NCI-H2227 (cell line): Measurements from ENCODE around the gene HBP1.
"Not testable (repeated sequence)": the region's sequence is repeated elsewhere in the genome, so short reads cannot be mapped to it uniquely, and the experiment has no call there.

Source experiments
- DNase-seq: peaks from one replicate; lab custom pipeline; 2025; ENCODE audit not compliant: unreplicated experiment; lab: John Stamatoyannopoulos, UW

Gene HBP1

DNA sequence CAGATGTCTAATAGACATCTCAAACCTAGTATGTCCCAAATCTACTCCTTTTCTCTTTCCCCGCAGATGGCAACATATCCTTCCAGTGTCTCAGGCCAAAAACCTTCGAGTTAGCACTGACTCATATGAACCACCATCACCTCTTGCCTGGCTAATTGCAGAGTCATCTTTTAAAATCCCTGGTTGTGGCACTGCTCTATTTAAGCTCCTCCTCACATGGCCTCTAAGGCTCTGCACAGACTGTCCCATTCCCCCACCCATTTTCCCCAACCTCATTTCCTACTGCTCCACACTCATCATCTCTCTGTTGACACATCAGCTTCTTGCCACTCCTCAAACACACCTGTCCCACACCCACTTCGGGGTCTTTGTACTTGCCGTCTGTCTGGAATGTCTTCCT is 16.8 kb upstream of the HBP1 start:
- no peak for DNase-seq

DNA sequence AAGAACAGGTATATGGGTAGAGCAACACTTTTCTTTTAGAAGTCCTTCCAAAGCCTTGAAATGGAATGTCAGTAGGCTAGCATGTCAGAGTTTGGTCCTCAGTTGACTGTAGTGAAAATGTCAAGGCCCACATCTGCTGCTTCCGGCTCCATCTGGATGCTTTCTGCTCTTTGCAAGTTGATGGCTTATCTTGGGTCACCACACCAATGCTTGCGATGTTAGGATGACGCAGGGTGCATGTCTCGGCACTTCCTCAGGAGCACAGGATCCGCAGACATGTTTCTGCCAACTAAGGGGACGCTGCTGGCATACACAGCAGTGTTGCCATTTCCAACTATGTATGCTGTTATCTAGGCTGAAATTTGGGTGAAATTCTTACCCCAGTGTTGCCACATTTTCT is 14.0 kb upstream of the HBP1 start:
- no peak for DNase-seq

DNA sequence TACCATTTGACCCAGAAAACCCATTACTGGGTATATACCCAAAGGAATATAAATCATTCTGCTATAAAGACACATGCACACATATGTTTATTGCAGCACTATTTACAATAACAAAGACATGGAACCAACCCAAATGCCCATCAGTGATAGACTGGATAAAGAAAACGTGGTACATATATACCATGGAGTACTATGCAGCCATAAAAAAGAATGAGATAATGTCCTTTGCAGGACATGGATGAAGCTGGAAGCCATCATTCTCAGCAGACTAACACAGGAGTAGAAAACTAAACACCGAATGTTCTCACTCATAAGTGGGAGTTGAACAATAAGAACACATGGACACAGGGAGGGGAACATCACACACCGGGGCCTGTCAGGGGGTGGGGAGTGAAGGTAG is 13.1 kb upstream of the HBP1 start:
- not testable (repeated sequence) for DNase-seq

DNA sequence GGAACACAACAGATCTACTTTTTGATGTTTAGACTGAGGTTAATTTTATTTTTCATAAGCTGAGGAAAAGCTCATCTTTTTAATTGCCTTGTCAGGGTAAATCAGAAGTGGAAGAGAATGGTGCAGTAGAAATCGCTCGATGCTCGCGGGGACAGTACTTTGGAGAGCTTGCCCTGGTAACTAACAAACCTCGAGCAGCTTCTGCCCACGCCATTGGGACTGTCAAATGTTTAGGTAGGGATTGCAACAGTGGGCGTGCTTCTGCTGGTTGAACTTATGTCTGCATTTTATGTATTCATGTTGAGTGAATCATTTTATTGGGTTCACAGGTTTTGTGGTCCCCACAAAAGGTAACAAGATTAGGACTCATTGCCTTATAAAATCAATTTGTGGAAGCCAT is 11.7 kb upstream of the HBP1 start:
- DNase-seq, result no peak

DNA sequence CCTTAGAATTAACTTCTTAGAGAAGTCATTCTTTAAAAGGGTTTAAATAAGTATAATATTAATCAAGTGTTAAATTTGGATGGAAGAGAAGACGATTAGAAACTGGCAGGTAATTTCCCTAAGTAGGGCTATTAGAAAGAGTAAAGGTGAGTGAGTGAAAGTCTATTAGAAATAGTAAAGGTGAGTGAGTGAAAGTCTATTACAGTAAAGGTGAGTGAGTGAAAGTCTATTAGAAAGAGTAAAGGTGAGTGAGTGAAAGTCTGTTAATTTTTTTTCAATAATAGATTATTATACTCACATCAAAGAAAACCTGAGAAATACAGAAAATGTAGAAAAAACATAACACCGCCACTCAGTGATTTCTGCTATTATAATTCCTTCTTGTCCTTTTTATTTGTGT is 10.8 kb upstream of the HBP1 start:
- no peak for DNase-seq

DNA sequence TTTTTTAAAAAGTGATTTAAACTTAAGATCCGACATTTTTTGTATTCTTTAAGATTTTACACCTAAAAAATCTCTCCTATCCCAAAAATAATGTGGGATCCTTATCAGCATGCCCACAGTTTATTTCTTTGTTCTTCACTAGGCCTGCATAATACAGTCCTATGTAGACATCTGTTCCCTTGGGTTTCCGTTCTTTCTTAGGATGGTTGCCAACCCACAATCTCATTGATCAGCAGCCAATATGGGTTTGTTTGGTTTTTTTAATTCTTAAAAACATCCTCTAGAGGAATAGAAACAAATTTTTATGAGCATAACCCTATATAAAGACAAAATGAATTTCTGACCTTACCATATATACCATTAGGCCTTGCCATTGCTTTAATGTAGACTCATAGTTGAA is 8.4 kb upstream of the HBP1 start:
- DNase-seq, result no peak

DNA sequence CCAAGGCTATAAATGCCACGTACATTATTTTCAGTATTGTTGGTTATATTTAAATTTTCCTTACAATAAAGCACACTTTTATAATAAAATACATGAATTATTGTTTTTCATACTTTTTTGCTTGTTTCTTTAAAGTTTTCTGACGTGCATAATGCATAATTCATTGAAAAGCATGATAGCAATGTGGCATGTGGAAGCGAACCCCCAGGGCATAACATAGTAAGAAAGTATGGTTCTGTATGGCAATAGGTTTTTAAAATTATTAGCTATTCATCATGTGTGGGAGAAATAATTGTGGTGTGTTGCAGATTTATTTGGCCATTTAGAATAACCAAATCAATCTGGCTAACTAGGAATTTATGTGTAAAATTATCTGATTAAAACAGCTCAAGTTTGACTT is 7.4 kb upstream of the HBP1 start:
- DNase-seq, result no peak

DNA sequence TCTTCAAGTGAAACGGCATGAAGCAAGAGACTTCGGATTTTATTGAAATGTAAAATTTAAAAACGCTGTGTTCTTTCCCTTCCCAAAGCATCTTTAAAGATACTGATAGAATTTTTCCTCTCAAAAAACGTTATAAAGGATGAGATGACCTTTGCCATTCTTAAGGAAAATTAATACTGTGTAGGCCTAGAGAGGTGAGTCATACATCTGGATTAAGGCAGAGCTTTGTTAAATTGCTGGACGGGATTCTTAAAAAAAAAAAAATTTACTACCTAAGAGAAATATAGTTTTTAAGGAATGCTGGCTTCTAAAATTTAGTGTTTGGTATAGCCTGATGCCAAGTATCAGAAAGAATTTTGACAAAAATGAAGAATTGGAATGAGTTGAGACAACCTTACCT is 6.3 kb upstream of the HBP1 start:
- DNase-seq, result no peak

DNA sequence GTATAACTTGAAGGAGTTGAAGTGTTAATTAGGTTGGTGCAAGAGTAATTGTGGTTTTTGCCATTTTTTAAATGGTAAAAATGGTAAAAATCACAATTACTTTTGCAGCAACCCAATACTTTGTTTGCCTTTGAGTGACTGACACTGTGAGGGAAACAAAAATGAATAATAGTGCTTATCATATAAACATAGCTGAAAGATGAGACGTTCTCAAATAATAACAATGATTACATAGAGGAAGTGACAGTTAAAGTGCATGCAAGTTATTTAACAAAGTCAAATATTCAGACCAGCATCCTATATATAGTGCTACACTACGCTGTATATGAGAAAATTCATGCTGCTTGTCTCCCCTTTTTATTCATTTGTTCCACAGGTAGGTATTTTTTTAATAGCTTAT is 4.7 kb upstream of the HBP1 start:
- no peak for DNase-seq

DNA sequence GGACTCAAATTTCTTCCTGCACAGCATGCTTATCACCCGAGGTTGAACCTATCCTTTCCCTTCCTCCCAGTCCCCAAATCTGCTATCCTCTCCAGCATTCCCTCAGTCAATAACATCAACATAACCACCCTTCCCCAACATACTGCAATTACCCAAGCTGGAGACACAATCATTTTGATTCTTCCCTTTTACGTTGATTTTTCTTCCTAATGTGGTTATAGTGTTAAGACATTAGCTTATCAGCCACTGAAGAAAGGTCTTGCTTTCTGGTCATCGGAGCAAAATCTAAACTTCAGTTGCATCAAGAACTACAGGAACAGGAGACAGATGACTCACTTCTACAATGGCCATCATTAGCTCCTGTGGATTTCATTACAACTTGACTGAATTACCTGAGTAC is 3.5 kb upstream of the HBP1 start:
- DNase-seq, result no peak

DNA sequence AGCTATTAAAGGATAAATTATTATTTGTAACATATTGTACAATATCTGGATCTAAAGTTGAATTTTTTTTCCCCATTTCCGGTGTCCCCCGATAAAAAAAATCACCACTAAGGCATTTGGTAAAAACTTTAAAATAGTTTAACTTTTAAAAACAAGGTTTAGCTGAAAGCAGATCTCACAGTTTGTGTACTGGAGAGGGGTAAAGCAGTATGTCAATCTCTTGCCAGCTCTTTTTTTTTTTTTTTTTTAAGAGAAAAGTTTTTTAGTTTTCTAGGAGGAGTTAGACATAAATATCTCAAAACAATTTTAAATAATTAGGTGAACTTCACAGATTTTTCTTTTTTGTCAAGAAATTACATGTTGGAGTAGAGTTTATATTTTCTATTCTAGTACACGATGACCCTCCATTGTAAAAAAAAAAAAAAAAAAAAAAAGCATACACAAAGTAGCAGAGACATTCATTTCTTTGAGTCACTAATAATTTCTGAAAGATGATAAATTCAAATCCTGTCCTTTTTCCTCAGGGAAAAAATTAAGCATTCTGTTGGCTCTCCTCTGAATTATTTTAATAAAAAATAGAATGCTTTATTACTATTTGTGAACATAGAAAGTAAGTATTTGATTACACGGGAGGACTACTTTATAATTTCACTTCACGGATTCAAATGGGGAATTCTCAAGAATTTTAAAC is 1.9 kb upstream of the HBP1 start:
- no peak for DNase-seq

DNA sequence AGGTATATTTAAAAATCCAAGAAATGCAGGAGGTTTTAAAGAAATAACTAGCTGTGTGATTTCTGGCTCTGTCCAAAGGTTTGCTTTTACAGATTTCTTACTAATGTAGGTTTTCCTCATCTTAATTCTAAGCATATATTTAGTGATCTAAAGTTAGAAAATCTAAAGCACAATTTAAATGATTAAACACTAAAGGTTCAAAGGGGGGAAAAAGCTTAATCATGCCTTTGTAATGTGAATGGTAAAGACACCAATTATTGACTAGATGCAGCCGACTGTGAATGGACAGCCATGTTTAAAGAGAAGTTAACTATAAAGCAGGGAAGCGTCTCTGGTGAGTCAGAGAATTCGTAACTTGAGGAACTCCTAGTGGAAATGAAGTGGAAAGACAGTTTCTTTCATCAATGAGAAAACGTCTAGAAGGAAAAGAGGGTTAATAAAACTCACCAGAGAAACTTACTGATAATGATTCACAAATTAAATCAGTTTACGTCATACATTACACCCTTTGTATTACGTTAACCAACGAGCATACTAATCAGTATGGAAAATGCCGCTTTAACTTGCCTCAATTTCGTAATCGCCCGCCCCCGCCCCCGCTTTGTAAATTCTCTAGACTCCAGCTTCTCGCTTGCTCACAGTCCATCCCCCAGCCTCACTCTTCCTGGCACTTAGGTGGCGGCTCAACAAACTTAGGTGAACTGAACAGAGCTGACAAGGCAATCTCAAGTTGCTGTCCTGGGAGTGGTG is 1.1 kb upstream of the HBP1 start:
- peak; percentile 67 for DNase-seq

DNA sequence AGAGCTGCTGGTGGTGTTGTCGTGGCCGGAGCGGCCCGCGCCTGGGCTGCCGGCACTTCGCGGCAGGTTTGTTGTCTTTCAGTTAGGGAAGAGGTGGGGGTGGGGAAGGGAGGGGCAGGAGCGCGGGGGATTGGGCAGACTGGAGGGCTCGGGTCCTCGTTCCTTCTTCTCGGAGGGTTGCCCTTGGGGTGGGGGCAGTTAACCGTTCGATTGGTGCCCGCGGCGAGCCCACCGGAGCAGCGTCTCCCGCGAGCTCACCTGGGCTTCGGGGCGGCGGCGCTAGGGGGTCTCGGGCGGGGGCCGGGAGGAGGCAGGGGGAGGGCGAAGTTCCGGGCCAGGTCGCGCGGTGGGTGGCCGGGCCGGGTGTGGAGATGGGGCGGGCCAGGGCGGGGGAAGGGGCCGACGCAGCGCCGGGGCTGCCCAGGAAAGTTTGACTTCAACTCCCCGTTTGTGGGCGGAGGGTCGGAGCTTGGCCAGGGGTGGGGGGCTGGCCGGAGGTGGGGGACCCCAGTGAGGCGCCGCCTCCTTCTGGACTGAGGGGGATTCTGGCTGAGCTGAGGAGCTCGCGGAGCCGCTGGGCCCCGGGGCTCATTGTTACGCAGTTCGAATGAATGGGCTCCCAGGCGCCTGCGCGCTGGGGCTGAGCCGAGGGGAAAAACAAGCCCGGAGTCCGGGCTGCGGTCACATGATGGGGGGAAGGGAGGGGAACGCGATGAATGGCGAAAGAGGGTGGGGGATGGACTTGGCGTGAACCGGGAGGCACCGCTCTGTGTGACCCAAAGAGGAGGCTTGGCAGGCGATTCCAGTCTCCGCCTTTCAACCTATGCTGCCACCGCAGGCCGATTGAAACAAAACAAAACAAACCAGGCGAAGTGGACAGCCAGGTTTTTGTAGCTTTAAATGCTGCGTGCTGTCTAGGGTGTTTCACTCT is 582 bp downstream of the HBP1 start:
- DNase-seq, result peak; percentile 97

DNA sequence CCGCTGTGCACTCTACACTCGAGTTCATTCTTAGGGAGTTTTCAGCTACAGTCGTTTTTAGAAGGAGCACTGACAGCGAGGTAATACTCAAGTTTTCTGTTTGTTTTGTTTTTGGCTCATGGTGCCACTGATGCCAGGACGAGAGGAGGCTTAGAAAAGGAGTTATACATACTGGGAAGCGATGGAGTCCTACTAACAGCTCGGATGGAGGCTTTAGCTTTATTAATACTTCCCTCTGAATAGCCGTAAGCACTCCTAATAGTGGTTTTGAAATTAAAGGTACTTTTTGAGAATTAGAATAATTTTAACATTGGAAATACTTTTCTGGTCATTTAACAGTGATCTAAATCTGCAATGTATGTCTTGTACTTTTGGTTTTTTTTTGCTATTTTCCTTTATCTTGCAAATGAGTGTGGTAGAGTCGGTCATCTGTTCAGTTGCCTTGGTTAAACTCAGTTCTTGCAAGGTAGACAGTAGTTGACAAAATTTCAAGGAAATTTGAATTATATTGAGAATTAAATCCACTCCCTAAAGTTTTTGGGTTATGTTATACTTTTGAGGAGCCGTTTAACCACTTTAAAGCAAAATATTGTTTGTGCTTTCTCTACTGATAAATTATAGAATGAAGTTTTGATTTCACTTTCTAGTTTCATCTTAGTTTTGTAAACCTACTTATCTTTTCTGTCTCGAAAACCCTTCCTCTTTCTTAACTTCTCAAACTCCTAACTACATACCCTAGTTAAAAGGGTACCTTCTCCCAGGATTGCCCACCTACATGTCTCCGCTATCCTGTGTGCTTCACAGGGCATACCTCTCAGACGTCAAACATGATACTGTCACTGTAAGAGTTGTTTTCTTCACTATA is 1.5 kb downstream of the HBP1 start:
- no peak for DNase-seq

DNA sequence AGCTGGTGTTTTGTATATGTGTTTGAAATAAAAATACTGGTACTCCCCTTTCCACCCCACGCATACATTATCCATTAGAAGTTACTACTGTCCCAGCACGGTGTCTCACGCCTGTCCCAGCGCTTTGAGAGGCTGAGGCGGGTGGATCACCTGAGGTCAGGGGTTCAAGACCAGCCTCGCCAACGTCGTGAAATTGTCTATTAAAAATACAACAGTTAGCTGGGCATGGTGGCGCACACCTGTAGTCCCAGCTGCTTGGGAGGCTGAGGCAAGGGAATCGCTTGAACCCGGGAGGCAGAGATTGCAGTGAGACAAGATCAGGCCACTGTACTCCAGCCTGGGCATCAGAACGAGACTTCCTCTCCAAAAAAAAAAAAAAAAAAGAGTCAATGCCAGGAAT is 2.7 kb downstream of the HBP1 start:
- DNase-seq, result no peak

DNA sequence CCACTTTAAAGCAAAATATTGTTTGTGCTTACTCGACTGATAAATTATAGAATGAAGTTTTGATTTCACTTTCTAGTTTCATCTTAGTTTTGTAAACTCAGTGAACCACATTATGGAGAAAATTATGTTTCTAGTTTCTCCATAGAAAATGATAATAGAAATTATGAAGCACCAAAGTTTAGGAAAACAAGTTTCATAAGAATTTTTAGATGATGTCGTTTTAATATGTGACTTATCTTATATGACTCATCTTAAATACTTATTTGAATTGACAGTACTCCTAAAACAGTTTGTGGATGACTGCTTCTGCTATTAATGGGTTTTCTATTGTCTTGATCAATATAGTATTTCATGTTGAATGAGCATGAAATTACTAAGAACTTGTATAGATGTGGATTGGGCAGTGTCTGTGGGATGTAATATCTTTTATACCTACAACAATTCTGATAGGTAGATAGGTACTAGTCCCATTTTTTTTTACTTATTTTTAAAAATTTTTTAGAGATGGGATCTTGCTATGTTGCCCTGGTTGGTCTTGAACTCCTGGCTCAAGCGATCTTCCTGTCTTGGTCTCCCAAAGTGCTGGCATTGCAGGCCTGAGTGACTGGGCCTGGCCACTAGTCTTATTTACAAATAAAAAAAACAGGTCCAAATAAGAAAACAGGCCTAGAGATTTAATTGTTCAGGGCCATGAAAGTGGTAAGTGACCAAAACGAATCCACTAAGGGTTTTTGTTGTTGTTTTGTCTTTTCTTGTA is 3.7 kb downstream of the HBP1 start:
- no peak for DNase-seq

DNA sequence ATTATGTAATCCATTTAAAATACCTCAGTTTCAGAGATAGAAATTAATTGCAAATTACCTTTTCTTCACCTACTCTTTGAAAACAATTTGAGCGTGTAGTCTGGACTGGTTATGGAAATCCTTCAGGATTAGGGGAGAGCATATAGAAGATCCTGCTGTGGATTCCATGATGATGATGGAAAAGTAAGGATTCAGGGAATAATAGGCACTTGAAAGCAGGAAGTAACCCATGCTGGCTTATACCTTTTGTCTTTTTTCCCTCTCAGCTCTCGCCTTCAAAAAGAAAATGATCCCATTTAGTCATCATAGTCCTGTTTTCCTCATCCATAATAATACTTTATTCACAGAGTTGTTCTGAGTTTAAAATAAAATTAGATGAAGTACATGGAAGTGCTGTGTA is 4.4 kb downstream of the HBP1 start:
- no peak for DNase-seq

DNA sequence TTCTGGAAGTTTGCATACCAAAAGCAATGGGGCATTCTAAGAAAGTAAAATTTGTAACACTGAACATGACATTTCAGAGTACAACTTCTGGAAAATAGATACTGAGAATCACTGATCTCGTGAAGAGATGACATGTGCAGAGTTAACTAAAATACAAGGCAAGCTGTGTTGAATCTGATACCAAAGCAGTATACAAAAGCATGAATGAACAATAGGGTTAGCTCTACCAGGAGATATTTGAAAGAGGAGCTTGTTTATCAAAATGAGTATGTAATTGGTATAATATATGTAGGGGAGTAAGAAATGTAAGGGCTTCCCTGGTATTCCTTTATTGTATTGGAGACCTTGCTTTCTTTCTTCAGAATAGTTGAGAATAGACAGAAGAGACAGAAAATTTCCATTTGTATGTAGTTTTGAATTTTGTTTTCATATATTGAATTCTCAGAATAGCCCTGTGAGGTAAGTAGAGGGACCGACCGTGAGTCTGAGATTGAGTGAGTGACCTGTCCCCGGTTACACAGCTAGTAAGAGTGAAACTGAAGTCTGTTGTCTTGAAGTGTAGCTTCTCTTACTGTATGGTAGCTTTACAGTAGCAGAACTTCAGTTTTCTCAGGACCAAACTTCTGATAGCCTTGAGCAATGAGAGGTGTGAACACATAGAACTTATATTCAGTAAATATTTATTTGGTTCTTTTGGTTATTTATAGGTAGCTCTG is 5.0 kb downstream of the HBP1 start:
- DNase-seq, result no peak

DNA sequence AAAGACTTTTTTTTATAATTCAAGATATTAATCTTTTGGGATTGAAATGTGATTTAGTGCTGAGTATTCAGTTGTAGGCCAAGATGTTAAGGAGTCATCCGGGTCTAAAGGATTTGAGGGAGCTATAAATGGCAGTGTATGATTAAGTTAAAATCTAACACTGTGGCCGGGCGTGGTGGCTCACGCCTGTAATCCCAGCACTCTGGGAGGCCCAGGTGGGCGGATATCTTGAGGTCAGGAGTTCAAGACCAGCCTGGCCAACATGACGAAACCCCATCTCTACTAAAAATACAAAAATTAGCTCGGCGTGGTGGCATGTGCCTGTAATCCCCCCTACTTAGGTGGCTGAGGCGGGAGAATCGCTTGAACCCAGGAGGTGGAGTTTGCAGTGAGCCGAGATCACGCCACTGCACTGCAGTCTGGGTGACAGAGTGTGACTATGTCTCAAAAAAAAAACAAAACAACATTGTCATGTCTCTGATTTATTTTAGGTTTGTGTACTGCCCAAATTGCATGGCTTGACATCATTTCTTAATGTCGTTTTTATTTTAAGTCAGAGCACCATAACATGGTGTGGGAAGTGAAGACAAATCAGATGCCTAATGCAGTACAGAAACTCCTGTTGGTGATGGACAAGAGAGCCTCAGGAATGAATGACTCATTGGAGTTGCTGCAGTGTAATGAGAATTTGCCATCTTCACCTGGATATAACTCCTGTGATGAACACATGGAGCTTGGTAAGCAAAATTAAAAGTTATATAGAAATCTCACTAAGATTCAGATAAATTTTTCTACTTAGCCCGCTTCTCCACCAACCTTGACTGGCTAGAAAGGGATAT is 10.7 kb downstream of the HBP1 start:
- no peak for DNase-seq
